ENCODE data around the gene FOXA2. TPM values are rescaled to one million over a fixed set of nuclear protein-coding genes. Genes with fewer than 3 reads are reported as not detected.

The FOXA2 gene
- polyA plus RNA-seq, 1 experiment, result not detected

DNA sequence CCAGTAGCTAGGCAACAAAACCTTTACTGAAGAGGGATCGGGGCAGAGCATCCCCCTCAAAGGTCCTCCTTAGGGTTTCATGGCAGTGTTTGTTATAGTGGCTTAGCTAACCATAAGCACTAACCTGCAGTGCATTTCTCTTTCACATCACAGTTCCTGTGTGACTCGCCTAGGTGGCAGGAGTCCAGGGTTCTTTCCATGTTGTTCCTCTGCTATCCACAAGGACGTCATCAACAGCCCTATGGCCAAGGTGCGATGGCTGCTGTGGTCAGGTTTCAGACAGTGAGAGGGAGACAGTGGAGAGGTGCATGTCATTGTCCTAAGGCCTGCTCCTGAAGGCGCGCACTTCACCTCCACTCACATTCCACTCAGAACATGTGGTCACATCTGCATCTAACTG lies 38.8 kb upstream of the FOXA2 start:
- POLR2A ChIA-PET, result no interaction called here
- Histone ChIP-seq H3K4me3 (ENCODE audit: low read depth, low read length) (no peak overlapping the region), H3K36me3 (ENCODE audit: control insufficient read depth, insufficient read depth, low read length) (no peaks in the 10 kb centered on the region), H3K27me3 (ENCODE audit: control insufficient read depth, insufficient read depth, low read length) (no peaks in the 10 kb centered on the region)
- DNase-seq (ENCODE audit: low read depth), result no peak
- CTCF ChIA-PET, result no interaction called here
- TF ChIP-seq, protein P1, sequence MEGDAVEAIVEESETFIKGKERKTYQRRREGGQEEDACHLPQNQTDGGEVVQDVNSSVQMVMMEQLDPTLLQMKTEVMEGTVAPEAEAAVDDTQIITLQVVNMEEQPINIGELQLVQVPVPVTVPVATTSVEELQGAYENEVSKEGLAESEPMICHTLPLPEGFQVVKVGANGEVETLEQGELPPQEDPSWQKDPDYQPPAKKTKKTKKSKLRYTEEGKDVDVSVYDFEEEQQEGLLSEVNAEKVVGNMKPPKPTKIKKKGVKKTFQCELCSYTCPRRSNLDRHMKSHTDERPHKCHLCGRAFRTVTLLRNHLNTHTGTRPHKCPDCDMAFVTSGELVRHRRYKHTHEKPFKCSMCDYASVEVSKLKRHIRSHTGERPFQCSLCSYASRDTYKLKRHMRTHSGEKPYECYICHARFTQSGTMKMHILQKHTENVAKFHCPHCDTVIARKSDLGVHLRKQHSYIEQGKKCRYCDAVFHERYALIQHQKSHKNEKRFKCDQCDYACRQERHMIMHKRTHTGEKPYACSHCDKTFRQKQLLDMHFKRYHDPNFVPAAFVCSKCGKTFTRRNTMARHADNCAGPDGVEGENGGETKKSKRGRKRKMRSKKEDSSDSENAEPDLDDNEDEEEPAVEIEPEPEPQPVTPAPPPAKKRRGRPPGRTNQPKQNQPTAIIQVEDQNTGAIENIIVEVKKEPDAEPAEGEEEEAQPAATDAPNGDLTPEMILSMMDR (IDR thresholded peaks at IDR 0.05; ENCODE audit: insufficient read depth, low read depth, low read length), result no peak

DNA sequence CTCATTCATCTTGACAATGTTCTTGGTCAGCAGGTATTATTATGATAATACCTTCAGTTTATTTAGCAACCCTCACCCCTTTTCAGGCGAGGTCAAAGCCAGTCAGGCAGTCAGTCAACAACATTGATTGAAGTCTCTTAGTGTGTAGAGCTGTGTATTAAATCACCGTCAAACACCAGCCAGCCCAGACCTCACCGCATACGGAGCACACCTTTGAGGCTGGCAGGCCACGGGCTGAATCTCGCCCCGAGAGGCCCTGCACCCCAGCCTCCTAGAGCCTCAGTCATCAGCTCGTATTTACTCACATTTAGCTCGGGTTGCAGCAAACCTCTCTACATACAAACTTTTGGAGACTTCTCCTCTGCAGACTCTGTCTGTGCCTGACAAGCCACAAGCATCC lies 36.0 kb upstream of the FOXA2 start:
- ChIA-PET CTCF (no interaction called here), POLR2A (no interaction called here)

DNA sequence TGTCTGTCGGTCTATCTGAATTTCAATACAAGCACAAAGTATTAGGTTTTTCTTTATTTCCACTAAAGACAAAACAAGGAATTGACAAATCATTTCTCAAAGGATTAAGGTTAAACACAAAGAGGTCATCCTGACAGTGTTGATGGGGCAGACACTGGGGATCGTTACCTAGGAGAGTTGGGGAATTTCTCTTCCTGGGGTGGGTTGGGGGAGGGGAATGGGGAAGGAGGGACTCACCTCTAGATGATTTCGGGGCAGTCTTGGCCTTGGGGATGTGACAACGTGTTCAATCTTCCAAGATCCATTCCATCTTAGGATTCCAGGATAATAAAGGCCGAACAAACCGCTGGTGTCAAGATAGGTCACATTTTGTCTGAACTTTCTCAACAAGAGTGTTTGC lies 35.4 kb upstream of the FOXA2 start:
- no peaks in the 10 kb centered on the region for H3K36me3 ChIP-seq (ENCODE audit: control insufficient read depth, insufficient read depth, low read length)
- TF ChIP-seq, protein P1 (IDR thresholded peaks at IDR 0.05; ENCODE audit: insufficient read depth, low read depth, low read length), result no peak
- DNase-seq (ENCODE audit: low read depth), result no peak
- ChIA-PET POLR2A (no interaction called here), CTCF (no interaction called here)
- no peaks in the 10 kb centered on the region for H3K27me3 ChIP-seq (ENCODE audit: control insufficient read depth, insufficient read depth, low read length)
- no peak overlapping the region for H3K4me3 ChIP-seq (ENCODE audit: low read depth, low read length)

More for the DNA sequence above, 36.0 kb upstream of the FOXA2 start:
- DNase-seq (ENCODE audit: low read depth), result no peak
- H3K36me3 ChIP-seq (ENCODE audit: control insufficient read depth, insufficient read depth, low read length), result no peaks in the 10 kb centered on the region
- no peaks in the 10 kb centered on the region for H3K27me3 ChIP-seq (ENCODE audit: control insufficient read depth, insufficient read depth, low read length)
- no peak overlapping the region for H3K4me3 ChIP-seq (ENCODE audit: low read depth, low read length)
- TF ChIP-seq, protein P1 (IDR thresholded peaks at IDR 0.05; ENCODE audit: insufficient read depth, low read depth, low read length), result no peak

DNA sequence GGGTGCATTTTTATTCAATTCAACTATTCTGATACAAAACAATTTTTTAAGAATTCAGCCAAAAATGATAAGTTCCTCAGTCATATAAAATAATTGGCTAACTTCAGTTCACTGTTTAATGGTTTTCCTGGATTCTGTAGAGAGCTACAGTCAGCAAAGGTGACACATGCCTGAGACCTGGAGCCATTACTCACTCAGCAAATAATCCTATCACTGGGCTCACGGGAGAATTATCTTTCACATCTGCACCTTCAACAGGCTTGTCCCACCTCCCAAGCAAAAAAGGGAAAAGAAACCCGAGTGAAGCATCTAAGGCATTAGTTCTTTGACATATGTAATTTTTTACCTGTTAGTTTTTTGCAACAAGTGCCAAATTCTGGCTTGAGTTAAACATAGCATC lies 34.9 kb upstream of the FOXA2 start:
- TF ChIP-seq, protein P1 (IDR thresholded peaks at IDR 0.05; ENCODE audit: insufficient read depth, low read depth, low read length), result no peak
- no peaks in the 10 kb centered on the region for H3K36me3 ChIP-seq (ENCODE audit: control insufficient read depth, insufficient read depth, low read length)
- no peaks in the 10 kb centered on the region for H3K27me3 ChIP-seq (ENCODE audit: control insufficient read depth, insufficient read depth, low read length)
- ChIA-PET POLR2A (no interaction called here), CTCF (interaction anchor here (1.2 kb wide), 1 partner anchor 15 kb away, joined by 3 read pairs; no protein-coding TSS in a partner anchor)
- no peak overlapping the region for H3K4me3 ChIP-seq (ENCODE audit: low read depth, low read length)
- DNase-seq (ENCODE audit: low read depth), result no peak

DNA sequence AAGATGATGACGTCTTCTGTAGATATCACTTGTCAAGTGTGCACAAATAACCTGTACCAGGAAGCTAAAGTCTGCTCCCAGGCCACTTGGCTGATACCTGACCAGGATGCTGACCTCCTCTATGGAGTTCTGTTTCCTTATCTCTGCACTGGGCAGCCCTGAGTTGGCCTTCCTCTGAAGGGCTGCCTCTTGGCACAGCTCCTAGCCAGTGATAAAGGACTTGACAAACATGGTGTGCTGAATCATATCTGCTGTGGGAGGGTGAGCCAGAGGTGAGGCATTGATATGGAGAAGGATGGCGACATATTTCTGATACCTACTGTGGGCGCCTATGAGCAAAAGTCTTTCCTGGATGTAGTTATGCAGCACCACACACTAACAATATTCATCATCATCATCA lies 32.8 kb upstream of the FOXA2 start:
- TF ChIP-seq, protein P1 (IDR thresholded peaks at IDR 0.05; ENCODE audit: insufficient read depth, low read depth, low read length), result no peak
- ChIA-PET CTCF (no interaction called here), POLR2A (no interaction called here)
- no peak overlapping the region for H3K4me3 ChIP-seq (ENCODE audit: low read depth, low read length)
- H3K27me3 ChIP-seq (ENCODE audit: control insufficient read depth, insufficient read depth, low read length), result no peaks in the 10 kb centered on the region
- no peak for DNase-seq (ENCODE audit: low read depth)
- H3K36me3 ChIP-seq (ENCODE audit: control insufficient read depth, insufficient read depth, low read length), result no peaks in the 10 kb centered on the region
